Chondrocyte (in vitro differentiated cells): ENCODE measurements around the gene CAMKK1. TPM values are rescaled to one million over a fixed set of nuclear protein-coding genes. Genes with fewer than 3 reads are reported as not detected.
A peak's percentile ranks its signal among the peaks of the same experiment; 100 is the strongest.

ENCODE experiments used
- DNase-seq: peaks from one replicate; pipeline ENCODE4 v3.0.0; 2021; ENCODE audit warnings: mixed read lengths, low spot score
- H3K27ac Mint-ChIP-seq: one replicate; pipeline ENCODE4 v1.8.0; 2021; ENCODE audit warnings: mild to moderate bottlenecking, moderate library complexity, mixed read lengths; ENCODE audit not compliant: unreplicated experiment
- H3K27me3 Mint-ChIP-seq: 2 replicates; pipeline ENCODE4 v1.8.0; 2021; ENCODE audit warnings: low read depth, mixed read lengths
- H3K36me3 Mint-ChIP-seq: 2 replicates; pipeline ENCODE4 v1.8.0; 2021; ENCODE audit warnings: low read depth, mixed read lengths
- H3K4me1 Mint-ChIP-seq: 2 replicates; pipeline ENCODE4 v1.8.0; 2021; ENCODE audit warnings: low read depth, mild to moderate bottlenecking, mixed read lengths
- H3K4me3 Mint-ChIP-seq: one replicate; pipeline ENCODE4 v1.8.0; 2021; ENCODE audit warnings: mild to moderate bottlenecking, moderate library complexity, mixed read lengths; ENCODE audit not compliant: unreplicated experiment
- H3K9me3 Mint-ChIP-seq: 2 replicates; pipeline ENCODE4 v1.8.0; 2021; ENCODE audit warnings: low read depth, mixed read lengths
- total RNA-seq: library from RNA; stranded (reverse); gene quantifications from 3 replicates; pipeline ENCODE4 v1.2.1, GENCODE V29; 2021
- TF ChIP-seq, protein P1 (sequence below): fragments of 200-600 bp; sonication (generic); IDR thresholded peaks from 2 replicates; pipeline ENCODE4 v1.5.0; 2021; ENCODE audit warnings: antibody characterized with exemption, mild to moderate bottlenecking, moderate library complexity

CAMKK1 gene
- total RNA-seq, 1 donor from 2014 or later = 5.1 TPM

- Mint-ChIP-seq H3K36me3 (peaks cover 6% of the 10 kb centered on the region), H3K27ac (peak overlapping the region; percentile 94), H3K4me1 (peaks cover 28% of the 10 kb centered on the region), H3K9me3 (no peaks in the 10 kb centered on the region), H3K4me3 (no peak overlapping the region), H3K27me3 (no peaks in the 10 kb centered on the region)
- DNase-seq = no peak
- TF ChIP-seq, protein P1, sequence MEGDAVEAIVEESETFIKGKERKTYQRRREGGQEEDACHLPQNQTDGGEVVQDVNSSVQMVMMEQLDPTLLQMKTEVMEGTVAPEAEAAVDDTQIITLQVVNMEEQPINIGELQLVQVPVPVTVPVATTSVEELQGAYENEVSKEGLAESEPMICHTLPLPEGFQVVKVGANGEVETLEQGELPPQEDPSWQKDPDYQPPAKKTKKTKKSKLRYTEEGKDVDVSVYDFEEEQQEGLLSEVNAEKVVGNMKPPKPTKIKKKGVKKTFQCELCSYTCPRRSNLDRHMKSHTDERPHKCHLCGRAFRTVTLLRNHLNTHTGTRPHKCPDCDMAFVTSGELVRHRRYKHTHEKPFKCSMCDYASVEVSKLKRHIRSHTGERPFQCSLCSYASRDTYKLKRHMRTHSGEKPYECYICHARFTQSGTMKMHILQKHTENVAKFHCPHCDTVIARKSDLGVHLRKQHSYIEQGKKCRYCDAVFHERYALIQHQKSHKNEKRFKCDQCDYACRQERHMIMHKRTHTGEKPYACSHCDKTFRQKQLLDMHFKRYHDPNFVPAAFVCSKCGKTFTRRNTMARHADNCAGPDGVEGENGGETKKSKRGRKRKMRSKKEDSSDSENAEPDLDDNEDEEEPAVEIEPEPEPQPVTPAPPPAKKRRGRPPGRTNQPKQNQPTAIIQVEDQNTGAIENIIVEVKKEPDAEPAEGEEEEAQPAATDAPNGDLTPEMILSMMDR = no peak
Observed at GRCh38 chr17:3828852-3829232, 64.0 kb downstream of the CAMKK1 start.

DNA sequence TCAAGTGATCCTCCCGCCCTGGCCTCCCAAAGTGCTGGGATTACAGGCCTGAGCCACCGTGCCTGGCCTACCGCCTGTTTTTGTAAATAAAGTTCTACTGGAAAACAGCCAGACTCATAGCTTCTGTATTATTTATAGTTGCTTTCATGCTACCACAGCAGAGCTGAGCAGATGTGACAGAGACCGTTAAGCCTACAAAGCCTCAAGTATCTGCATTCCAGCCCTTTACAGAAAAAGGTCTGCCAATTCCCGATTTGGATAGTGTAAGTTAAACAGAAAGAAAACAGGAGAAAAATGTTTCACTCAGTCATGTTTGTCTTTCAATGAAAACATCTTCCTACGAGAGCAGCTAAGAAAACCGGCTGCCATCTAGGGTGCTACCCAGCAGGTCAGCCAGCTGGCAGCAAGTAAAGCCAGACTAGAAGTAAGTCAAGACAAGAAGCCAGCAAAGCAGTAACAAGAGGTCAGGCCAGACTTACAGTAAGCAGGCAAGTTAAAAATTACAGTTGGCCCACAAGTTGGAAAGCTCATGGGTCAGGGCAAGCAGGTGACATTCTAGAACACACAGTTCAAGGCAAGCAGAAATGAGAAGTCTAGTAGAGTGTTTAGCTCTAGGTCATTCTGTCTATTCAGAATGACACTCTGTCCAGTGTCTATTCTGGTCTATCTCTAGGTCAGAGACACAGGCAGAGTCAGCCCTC, 64.6 kb downstream of the CAMKK1 start:
- Mint-ChIP-seq H3K4me3 (no peak overlapping the region), H3K27me3 (no peaks in the 10 kb centered on the region)
- TF ChIP-seq, protein P1 = no peak

DNA sequence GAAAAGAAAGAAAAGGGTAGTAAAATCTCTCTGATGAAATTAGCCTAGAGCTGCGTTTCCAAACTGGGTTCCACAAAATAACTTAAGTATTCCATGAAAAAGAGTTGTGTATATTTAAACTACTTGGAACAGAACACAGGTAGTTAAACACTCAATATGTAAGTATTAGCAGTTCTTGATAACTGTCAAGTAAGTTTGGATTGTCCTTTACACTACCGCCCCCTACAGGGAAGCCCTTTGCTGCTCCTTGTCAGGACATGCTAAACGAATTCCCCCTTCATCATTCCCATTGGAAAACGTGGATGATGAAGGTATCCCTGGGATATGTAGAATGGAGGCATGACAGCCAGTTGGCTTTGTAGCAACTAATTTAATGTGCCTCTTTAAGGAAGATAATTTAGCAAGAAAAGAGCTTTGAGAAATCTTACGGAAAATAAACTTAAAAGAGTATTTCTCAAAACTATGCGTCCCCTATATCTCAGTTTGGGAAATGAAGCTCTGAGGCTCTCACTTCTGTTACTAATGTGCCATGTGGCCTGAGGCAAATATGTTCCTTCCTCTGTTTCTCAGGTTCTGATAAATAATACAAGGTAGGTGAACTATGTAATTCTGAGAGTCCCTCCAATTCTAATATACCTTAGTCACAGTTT, 65.6 kb downstream of the CAMKK1 start:
- peaks cover 10% of the 10 kb centered on the region for H3K36me3 Mint-ChIP-seq

More for the DNA sequence above, 64.6 kb downstream of the CAMKK1 start:
- peak overlapping the region; percentile 94 for H3K27ac Mint-ChIP-seq
- H3K36me3 Mint-ChIP-seq = peaks cover 7% of the 10 kb centered on the region
- peaks cover 28% of the 10 kb centered on the region for H3K4me1 Mint-ChIP-seq
- no peaks in the 10 kb centered on the region for H3K9me3 Mint-ChIP-seq
- no peak for DNase-seq

DNA sequence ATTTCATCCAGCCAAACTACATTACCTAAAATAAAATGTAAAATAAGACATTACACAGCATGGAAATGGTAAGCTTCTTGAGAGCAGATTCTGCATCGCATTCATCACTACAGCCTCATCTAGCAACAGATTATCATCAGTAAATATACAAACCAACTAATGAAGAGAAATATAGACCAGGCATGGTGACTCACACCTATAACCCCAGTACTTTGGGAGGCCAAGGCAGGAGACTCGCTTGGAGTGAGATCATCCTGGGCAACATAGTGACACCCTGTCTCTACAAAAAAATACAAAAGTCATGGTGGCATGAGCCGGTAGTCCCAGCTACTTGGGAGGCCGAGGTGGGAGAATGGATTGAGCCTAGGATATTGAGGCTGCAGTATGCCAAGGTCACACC, 66.7 kb downstream of the CAMKK1 start:
- peaks cover 28% of the 10 kb centered on the region for H3K4me1 Mint-ChIP-seq
- peaks cover 13% of the 10 kb centered on the region for H3K36me3 Mint-ChIP-seq
- H3K4me3 Mint-ChIP-seq = no peak overlapping the region
- no peaks in the 10 kb centered on the region for H3K27me3 Mint-ChIP-seq
- H3K27ac Mint-ChIP-seq = no peak overlapping the region
- H3K9me3 Mint-ChIP-seq = no peaks in the 10 kb centered on the region
- DNase-seq = no peak
- TF ChIP-seq, protein P1 = no peak

More for the DNA sequence above, 65.6 kb downstream of the CAMKK1 start:
- no peak for DNase-seq
- TF ChIP-seq, protein P1 = peak; percentile 80
- no peak overlapping the region for H3K4me3 Mint-ChIP-seq
- peaks cover 28% of the 10 kb centered on the region for H3K4me1 Mint-ChIP-seq
- no peaks in the 10 kb centered on the region for H3K9me3 Mint-ChIP-seq
- peak overlapping the region; percentile 94 for H3K27ac Mint-ChIP-seq
- no peaks in the 10 kb centered on the region for H3K27me3 Mint-ChIP-seq

DNA sequence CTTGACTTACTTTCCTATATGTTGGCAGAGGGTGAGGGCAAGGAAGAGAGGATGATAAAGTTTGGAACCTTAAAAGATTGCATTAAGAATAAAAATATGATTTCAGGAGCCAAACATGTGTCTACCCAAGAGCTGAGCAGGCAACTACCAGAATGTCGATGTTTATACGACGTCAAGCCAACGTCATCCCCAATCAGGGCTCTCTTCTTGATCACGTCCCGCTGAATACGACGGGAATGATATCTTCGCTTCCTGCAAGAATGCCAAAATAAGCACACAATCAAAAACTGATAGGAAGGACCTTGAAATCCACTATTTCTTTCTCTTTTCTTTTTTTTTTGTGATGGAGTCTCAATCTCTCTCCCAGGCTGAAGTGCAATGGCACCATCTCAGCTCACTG, 71.8 kb downstream of the CAMKK1 start:
- Mint-ChIP-seq H3K27me3 (no peaks in the 10 kb centered on the region), H3K4me3 (no peak overlapping the region), H3K4me1 (no peaks in the 10 kb centered on the region), H3K9me3 (no peaks in the 10 kb centered on the region), H3K36me3 (peaks cover 27% of the 10 kb centered on the region), H3K27ac (no peak overlapping the region)
- no peak for DNase-seq
- TF ChIP-seq, protein P1 = no peak
